GM13976 (cell line): ENCODE measurements around the gene PDS5A.
"Not testable (repeated sequence)": the region's sequence is repeated elsewhere in the genome, so short reads cannot be mapped to it uniquely, and the experiment has no call there.

Experiments
- DNase-seq: peaks from one replicate; pipeline ENCODE4 v3.0.0; 2012; ENCODE audit warnings: low spot score
- CTCF ChIP-seq: IDR thresholded peaks from 2 replicates; pipeline ENCODE4 v1.5.1; 2012; ENCODE audit warnings: borderline replicate concordance, mild to moderate bottlenecking; ENCODE audit not compliant: insufficient read depth; ENCODE audit errors: extremely low read depth, missing control alignments, control extremely low read depth
- in situ Hi-C: fragments of 300-500 bp; cut with MboI; formaldehyde crosslinking; loops from one replicate; pipeline ENCODE4 v1.12.0; 2022; ENCODE audit warnings: low sequenced_read_pairs, mixed read lengths, inconsistent platforms; ENCODE audit not compliant: unreplicated experiment

PDS5A gene

DNA sequence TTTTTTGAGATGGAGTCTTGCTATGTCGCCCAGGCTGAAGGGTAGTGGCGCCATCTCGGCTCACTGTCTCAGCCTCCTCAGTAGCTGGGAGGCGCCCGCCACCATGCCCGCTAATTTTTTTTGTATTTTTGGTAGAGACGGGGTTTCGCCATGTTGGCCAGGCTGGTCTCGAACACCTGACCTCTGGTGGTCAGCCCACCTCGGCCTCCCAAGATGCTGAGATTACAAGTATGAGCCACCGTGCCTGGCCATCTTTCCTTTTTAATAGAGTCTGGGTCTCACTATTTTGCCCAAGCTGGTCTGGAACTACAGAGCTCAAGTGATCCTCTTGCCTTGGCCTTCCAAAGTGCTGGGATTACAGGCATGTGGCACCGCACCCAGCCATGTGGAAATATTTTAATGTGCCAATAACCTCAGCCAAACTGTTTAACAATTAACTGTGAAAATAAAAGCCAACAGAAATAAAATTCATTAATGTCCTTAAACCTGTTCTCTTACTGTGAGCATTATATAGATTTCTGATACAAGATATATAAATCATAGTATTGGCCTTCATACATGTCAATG, 16.3 kb downstream of the PDS5A start:
- in situ Hi-C loops = no loop called here
- DNase-seq = no peak
- TF ChIP-seq CTCF = no peak

GRCh38 chr4:39950861-39951481, 26.7 kb downstream of the PDS5A start:
- TF ChIP-seq CTCF = no peak
- no peak for DNase-seq
- in situ Hi-C loops = no loop called here

DNA sequence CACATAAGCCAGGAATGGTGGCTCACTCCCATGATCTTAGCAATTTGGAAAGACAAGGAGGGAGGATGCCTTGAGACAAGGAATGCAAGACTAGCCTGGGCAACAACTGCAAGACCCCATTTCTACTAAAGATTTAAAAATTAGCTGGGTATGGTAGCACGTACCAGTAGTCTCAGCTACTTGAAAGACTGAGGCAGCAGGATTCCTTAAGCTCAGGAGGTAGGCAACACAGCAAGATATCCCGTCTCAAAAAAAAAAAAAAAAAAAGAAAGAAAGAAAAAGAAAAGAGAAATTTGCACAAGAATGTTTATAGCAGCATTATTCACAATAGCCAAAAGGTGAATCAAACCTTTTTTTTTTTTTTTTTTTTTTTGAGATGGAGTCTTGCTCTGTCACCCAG, 29.7 kb downstream of the PDS5A start:
- in situ Hi-C loops = no loop called here
- no peak for TF ChIP-seq CTCF

DNA sequence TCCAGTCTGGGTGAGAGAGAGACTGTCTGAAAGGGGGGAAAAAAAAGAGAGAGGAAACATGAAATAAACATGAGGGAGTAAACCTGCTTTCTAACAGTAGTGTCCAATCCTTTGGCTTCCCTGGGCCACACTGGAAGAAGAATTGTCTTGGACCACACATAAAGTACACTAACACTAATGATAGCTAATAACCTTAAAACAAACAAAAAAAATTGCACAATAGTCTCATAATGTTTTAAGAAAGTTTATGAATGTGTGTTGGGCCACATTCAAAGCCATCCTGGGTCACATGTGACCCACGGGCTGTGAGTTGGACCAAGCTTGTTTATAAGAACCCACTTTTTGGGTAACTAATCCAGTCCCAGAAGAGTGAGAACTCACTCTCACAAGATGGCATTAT, 30.3 kb downstream of the PDS5A start:
- TF ChIP-seq CTCF = no peak
- in situ Hi-C loops = no loop called here

More for the DNA sequence above, 29.7 kb downstream of the PDS5A start:
- no peak for DNase-seq

DNA sequence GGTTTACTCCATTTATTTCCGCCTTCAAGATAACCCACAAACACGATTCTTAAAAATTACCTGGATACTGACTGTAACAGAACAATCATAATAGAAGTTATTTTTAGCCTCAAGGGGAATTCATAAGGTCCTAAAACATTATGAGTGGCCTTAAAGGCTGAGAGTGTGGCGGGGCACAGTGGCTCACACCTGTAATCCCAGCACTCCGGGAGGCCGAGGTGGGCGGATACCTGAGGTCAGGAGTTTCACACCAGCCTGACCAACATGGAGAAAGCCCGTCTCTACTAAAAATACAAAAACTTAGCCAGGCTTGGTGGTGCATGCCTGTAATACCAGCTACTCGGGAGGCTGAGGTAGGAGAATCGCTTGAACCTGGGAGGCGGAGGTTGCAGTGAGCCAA, 33.5 kb downstream of the PDS5A start:
- DNase-seq, in situ Hi-C loops: not testable (repeated sequence)

More for the DNA sequence above, 30.3 kb downstream of the PDS5A start:
- DNase-seq = no peak

DNA sequence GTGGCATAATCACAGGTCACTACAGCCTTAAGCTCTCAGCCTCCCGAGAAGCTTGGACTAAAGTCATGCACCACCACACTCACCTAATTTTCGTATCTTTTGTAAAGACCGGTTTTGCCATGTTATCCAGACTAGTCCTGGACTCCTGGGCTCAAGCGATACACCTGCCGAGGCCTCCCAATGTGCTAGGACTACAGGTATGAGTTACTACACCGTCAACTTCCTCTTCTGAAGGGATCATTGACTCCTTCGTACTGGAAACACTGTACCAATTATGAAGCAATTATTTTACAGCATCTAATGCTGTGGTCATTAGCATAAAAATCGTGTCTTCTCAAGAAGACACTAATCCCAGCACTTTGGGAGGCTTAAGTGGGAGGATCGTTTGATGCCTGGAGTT, 35.2 kb downstream of the PDS5A start:
- in situ Hi-C loops = no loop called here
- TF ChIP-seq CTCF = no peak
- no peak for DNase-seq

DNA sequence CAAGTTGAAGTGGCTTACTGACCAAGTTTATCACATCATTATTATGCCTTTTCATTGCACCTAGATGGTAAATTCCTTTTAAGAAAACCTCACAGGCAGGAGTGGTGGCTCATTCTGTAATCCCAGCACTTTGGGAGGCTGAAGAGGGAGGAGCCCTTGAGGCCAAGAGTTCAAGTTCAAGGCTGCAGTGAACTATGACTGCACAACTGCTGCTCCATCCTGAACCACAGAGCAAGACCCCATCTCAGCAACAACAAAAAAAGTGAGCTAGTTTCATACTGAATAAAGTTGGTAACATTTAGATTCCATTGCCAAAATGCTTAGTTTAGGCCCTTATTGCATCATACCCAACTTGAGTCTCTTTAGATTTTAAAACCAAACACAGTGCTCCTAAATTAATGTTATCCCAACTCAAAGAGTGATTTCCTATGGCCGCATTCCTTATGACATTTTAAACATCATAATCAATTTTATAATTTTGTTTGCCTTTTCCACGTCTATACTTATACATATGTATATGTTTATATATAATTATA, 36.0 kb downstream of the PDS5A start:
- TF ChIP-seq CTCF = no peak
- in situ Hi-C loops = no loop called here
- DNase-seq = no peak
